ENCODE data around the gene SYT5.

The SYT5 gene

DNA sequence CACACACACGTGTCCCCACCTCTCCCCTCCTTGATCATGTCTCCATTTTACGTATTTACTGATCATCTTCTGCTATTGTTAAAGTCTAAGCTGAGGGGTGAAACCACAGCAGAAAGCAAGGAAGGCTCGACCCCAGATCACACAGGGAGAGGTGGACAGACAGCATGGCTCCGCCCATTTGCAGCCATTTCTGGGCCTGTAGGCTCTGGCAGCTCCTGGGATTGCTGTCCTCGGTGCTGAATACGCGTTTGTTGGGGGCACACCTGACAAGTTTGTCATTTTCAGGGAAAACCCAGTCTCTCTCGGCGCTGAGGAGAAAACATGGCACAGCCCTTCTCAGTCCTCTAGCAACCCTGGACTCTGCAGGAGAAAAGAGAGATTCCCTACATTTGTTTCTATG is 40.4 kb upstream of the SYT5 start:
- H3K79me2 ChIP-seq (ENCODE audit: insufficient read depth, low read depth) = no peaks in the 10 kb centered on the region
- H3K27me3 ChIP-seq (ENCODE audit: insufficient read depth, low read depth) = peaks cover 11% of the 10 kb centered on the region
- H3K27ac ChIP-seq = no peak overlapping the region
- no peak overlapping the region for H3K4me2 ChIP-seq
- TF ChIP-seq, protein P1, sequence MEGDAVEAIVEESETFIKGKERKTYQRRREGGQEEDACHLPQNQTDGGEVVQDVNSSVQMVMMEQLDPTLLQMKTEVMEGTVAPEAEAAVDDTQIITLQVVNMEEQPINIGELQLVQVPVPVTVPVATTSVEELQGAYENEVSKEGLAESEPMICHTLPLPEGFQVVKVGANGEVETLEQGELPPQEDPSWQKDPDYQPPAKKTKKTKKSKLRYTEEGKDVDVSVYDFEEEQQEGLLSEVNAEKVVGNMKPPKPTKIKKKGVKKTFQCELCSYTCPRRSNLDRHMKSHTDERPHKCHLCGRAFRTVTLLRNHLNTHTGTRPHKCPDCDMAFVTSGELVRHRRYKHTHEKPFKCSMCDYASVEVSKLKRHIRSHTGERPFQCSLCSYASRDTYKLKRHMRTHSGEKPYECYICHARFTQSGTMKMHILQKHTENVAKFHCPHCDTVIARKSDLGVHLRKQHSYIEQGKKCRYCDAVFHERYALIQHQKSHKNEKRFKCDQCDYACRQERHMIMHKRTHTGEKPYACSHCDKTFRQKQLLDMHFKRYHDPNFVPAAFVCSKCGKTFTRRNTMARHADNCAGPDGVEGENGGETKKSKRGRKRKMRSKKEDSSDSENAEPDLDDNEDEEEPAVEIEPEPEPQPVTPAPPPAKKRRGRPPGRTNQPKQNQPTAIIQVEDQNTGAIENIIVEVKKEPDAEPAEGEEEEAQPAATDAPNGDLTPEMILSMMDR (conservative IDR thresholded peaks at IDR 0.05; ENCODE audit: low read depth, low read length) = no peak
- H3K4me3 ChIP-seq (IDR thresholded peaks at IDR 0.05; ENCODE audit: insufficient read depth, low read depth, low read length) = no peak overlapping the region
- no peak overlapping the region for H2AFZ ChIP-seq (ENCODE audit: low read depth)
- no peak overlapping the region for H3K9ac ChIP-seq
- H4K20me1 ChIP-seq (ENCODE audit: insufficient read depth) = no peaks in the 10 kb centered on the region
- no peaks in the 10 kb centered on the region for H3K4me1 ChIP-seq (ENCODE audit: low read depth, poor library complexity, severe bottlenecking)
- no peaks in the 10 kb centered on the region for H3K36me3 ChIP-seq (ENCODE audit: insufficient read depth)

DNA sequence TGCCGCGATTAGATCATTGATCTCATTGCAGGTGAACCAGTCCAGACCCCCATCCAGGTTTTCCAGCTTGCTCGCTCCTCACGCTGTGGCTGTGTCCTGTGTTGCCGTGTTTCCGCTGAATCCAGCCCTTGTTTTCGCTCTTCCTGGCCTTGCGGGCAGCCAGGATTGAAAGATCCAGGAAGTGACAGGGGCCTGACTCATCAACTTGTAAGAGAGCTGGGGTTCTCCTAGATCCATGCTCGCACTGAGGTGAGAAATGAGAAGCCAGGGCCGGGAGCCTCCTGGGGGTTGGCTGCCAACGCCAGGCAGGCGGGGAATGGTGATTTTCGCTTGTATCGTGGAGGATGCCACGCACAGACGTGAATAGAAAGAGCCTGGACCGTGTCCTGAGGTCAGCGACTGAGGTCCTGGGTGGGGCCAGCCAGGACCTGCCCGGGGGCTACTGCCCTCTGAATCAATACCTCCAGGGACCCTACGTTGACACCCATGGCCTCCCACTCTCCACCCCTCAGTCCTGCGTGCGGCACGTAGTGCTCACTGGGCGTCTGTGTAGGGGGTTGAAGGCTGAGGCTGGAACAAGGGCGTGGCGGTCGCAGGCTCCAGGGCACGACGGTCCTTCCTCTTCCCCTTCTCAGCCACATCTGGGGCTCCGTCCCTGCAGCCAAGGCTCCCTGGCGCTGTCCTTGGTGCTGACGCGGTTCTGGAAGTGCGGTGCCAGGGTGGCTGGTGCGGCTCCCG is 36.5 kb upstream of the SYT5 start:
- no peak overlapping the region for H3K27ac ChIP-seq
- no peak overlapping the region for H3K4me2 ChIP-seq
- no peaks in the 10 kb centered on the region for H4K20me1 ChIP-seq (ENCODE audit: insufficient read depth)
- TF ChIP-seq, protein P1 (conservative IDR thresholded peaks at IDR 0.05; ENCODE audit: low read depth, low read length) = no peak
- H3K27me3 ChIP-seq (ENCODE audit: insufficient read depth, low read depth) = peaks cover 36% of the 10 kb centered on the region
- H3K4me3 ChIP-seq (IDR thresholded peaks at IDR 0.05; ENCODE audit: insufficient read depth, low read depth, low read length) = no peak overlapping the region
- H3K4me1 ChIP-seq (ENCODE audit: low read depth, poor library complexity, severe bottlenecking) = no peaks in the 10 kb centered on the region
- no peaks in the 10 kb centered on the region for H3K79me2 ChIP-seq (ENCODE audit: insufficient read depth, low read depth)
- no peaks in the 10 kb centered on the region for H3K36me3 ChIP-seq (ENCODE audit: insufficient read depth)
- no peak overlapping the region for H3K9ac ChIP-seq
- H2AFZ ChIP-seq (ENCODE audit: low read depth) = no peak overlapping the region

DNA sequence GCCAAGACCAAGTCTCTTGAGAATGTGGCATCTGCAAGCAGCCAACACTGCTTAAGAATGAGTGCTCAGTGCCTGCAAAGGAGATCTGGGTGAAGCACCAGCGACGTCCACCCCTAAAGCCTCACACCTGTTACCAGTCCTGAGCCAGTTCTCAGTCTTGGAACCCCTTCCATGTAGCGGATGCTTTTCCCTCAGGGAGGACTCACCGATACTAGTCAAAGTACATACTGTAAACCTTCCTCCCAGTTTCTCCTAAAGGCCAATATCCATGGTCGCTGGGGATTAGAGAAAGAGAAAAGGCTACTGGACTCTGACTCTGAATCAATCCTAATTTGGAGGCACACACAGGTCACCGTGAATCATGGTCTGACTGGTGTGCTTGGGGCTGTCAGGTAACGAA is 33.5 kb upstream of the SYT5 start:
- no peaks in the 10 kb centered on the region for H4K20me1 ChIP-seq (ENCODE audit: insufficient read depth)
- H3K36me3 ChIP-seq (ENCODE audit: insufficient read depth) = no peaks in the 10 kb centered on the region

DNA sequence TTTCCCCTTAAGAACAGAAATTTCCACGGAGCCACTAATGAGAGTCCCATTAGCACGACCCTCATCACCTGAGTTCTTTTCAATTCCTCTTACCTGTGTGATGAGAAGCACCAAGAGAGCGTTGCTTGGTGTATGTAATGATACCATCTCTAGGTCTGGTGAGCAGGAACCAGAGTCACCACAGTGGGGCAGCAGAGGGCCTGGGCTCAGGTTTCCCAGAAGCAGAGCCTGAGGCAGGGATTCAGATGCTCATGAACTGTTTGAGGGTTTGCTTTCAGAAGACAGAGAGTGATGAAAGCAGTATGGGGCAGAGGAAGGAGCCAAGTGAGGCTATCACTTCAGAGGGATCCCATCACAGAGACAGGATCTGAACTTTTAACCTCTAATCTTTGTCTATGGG is 32.4 kb upstream of the SYT5 start:
- Histone ChIP-seq H2AFZ (ENCODE audit: low read depth) (no peak overlapping the region), H3K9ac (no peak overlapping the region), H3K27ac (no peak overlapping the region), H3K27me3 (ENCODE audit: insufficient read depth, low read depth) (peaks cover 58% of the 10 kb centered on the region), H3K36me3 (ENCODE audit: insufficient read depth) (no peaks in the 10 kb centered on the region), H4K20me1 (ENCODE audit: insufficient read depth) (no peaks in the 10 kb centered on the region), H3K4me2 (no peak overlapping the region), H3K4me1 (ENCODE audit: low read depth, poor library complexity, severe bottlenecking) (no peaks in the 10 kb centered on the region), H3K4me3 (IDR thresholded peaks at IDR 0.05; ENCODE audit: insufficient read depth, low read depth, low read length) (no peak overlapping the region), H3K79me2 (ENCODE audit: insufficient read depth, low read depth) (no peaks in the 10 kb centered on the region)
- TF ChIP-seq, protein P1 (conservative IDR thresholded peaks at IDR 0.05; ENCODE audit: low read depth, low read length) = peak; percentile 91

More for the DNA sequence above, 33.5 kb upstream of the SYT5 start:
- H3K4me3 ChIP-seq (IDR thresholded peaks at IDR 0.05; ENCODE audit: insufficient read depth, low read depth, low read length) = no peak overlapping the region
- H3K9ac ChIP-seq = no peak overlapping the region
- no peaks in the 10 kb centered on the region for H3K4me1 ChIP-seq (ENCODE audit: low read depth, poor library complexity, severe bottlenecking)
- H3K79me2 ChIP-seq (ENCODE audit: insufficient read depth, low read depth) = no peaks in the 10 kb centered on the region
- no peak overlapping the region for H2AFZ ChIP-seq (ENCODE audit: low read depth)
- TF ChIP-seq, protein P1 (conservative IDR thresholded peaks at IDR 0.05; ENCODE audit: low read depth, low read length) = no peak
- H3K27ac ChIP-seq = no peak overlapping the region
- H3K27me3 ChIP-seq (ENCODE audit: insufficient read depth, low read depth) = peaks cover 58% of the 10 kb centered on the region
- no peak overlapping the region for H3K4me2 ChIP-seq

Measured in KMS-11 (cell line).